HCT116 (cell line): ENCODE data around the gene COLEC11. TPM values are rescaled to one million over a fixed set of nuclear protein-coding genes. Genes with fewer than 3 reads are reported as not detected.

Experiments
- ATAC-seq: fragments of 200-7000 bp; cut with Tn5 transposase; 2 replicates; pipeline ENCODE4 v1.9.1; 2020; ENCODE audit warnings: mild to moderate bottlenecking, moderate library complexity
- BruUV-seq: library from RNA; stranded (reverse); fragments of 400-500 nt; replicated peaks from 2 replicates; lab custom pipeline; 2021; lab: Mats Ljungman, UMichigan
- CTCF ChIA-PET: fragments of 300-600 bp; sonication (Branson Sonifier 250); formaldehyde crosslinking; loops from one replicate; lab custom pipeline; 2021; ENCODE audit warnings: antibody characterized with exemption; lab: Charles Lee
- POLR2A ChIA-PET: fragments of 300-600, 350-600 bp; sonication (Branson Sonifier 250); formaldehyde crosslinking; loops from one replicate; lab custom pipeline; 2021; ENCODE audit warnings: antibody characterized with exemption; lab: Charles Lee
- RAD21 ChIA-PET, 2 experiments: fragments of 300-600 bp; sonication (Branson Sonifier 250); formaldehyde crosslinking; loops; one replicate each; lab custom pipeline; 2023; ENCODE audit warnings: low total read pairs in 2 of 2; ENCODE audit not compliant: uncharacterized antibody in 2 of 2, unreplicated experiment in 2 of 2, low non-redundant PET in 1 of 2; lab: Charles Lee
- DNase-seq: peaks from one replicate; pipeline ENCODE4 v3.0.0-alpha.2; 2010; ENCODE audit warnings: low read depth, low spot score
- H2AFZ ChIP-seq: fragments of 200-600 bp; shearing (Covaris generic), sonication (generic); 2 replicates; pipeline ENCODE4 v1.6.1; 2017; ENCODE audit warnings: low read depth, mixed run types, mixed read lengths, antibody characterized with exemption, low read length; ENCODE audit not compliant: poor library complexity, severe bottlenecking
- H3K27ac ChIP-seq: 2 replicates; pipeline ENCODE4 v1.5.1; 2012; ENCODE audit warnings: low read depth, low read length
- H3K27me3 ChIP-seq: fragments of 200-600 bp; sonication (generic); 2 replicates; pipeline ENCODE4 v1.6.1; 2016; ENCODE audit warnings: mixed run types, low read length, mixed read lengths; ENCODE audit not compliant: insufficient read depth
- H3K36me3 ChIP-seq, 2 experiments: fragments of 200-500 bp in 1 of 2; fragments of 200-600 bp in 1 of 2; sonication (Bioruptor generic) in 1 of 2; sonication (generic) in 1 of 2; 2 replicates each; pipeline versions ENCODE4 v1.5.1 to v1.6.1; 2014 to 2016; ENCODE audit warnings: low read length in 2 of 2, inconsistent platforms in 1 of 2, mixed read lengths in 1 of 2, mixed run types in 1 of 2; ENCODE audit not compliant: insufficient read depth in 2 of 2, control insufficient read depth in 1 of 2
- H3K4me1 ChIP-seq, 2 experiments: fragments of 200-600 bp in 1 of 2; sonication (generic) in 1 of 2; 2 replicates each; pipeline versions ENCODE4 v1.5.1 to v1.6.1; 2012 to 2017; ENCODE audit warnings: low read length in 2 of 2, inconsistent platforms in 1 of 2, mild to moderate bottlenecking in 1 of 2, mixed read lengths in 1 of 2, mixed run types in 1 of 2, moderate library complexity in 1 of 2; ENCODE audit not compliant: insufficient read depth in 2 of 2, control insufficient read depth in 1 of 2
- H3K4me2 ChIP-seq: fragments of 200-600 bp; sonication (generic); 2 replicates; pipeline ENCODE4 v1.6.1; 2017; ENCODE audit warnings: mixed run types, low read length, mixed read lengths
- H3K4me3 ChIP-seq, 2 experiments: fragments of 200-600 bp in 1 of 2; sonication (generic) in 1 of 2; replicated peaks in 1 of 2; 2 replicates each; pipeline ENCODE4 v1.5.1; 2011 to 2016; ENCODE audit warnings: low read length in 2 of 2, control low read depth in 1 of 2, low read depth in 1 of 2, mild to moderate bottlenecking in 1 of 2, mixed read lengths in 1 of 2, mixed run types in 1 of 2
- H3K79me2 ChIP-seq: fragments of 200-600 bp; sonication (generic); 2 replicates; pipeline ENCODE4 v1.6.1; 2017; ENCODE audit warnings: mild to moderate bottlenecking, mixed run types, low read length, moderate library complexity, mixed read lengths; ENCODE audit not compliant: insufficient read depth
- H3K9ac ChIP-seq: fragments of 200-600 bp; sonication (generic); 2 replicates; pipeline ENCODE4 v1.6.1; 2016; ENCODE audit warnings: low read length, mixed read lengths
- H3K9me2 ChIP-seq: fragments of 200-600 bp; sonication (generic), shearing (Covaris generic); 2 replicates; pipeline ENCODE4 v1.6.1; 2017; ENCODE audit warnings: mixed run types, mild to moderate bottlenecking, moderate library complexity; ENCODE audit not compliant: insufficient read depth
- H3K9me3 ChIP-seq, 2 experiments: fragments of 200-500 bp in 1 of 2; fragments of 200-600 bp in 1 of 2; sonication (Bioruptor generic) in 1 of 2; sonication (generic) in 1 of 2; 2 replicates each; pipeline ENCODE4 v1.6.1; 2014 to 2017; ENCODE audit warnings: low read length in 2 of 2, mixed read lengths in 2 of 2, inconsistent platforms in 1 of 2, low read depth in 1 of 2, mild to moderate bottlenecking in 1 of 2, mixed run types in 1 of 2, moderate library complexity in 1 of 2; ENCODE audit not compliant: control insufficient read depth in 1 of 2, insufficient read depth in 1 of 2
- H4K20me1 ChIP-seq: fragments of 200-600 bp; sonication (generic), shearing (Covaris generic); 2 replicates; pipeline ENCODE4 v1.6.1; 2017; ENCODE audit warnings: mixed run types, mild to moderate bottlenecking, moderate library complexity; ENCODE audit not compliant: insufficient read depth
- CBX3 ChIP-seq: IDR thresholded peaks from 2 replicates; pipeline ENCODE4 v1.6.1; 2012; ENCODE audit warnings: low read depth
- CEBPB ChIP-seq: IDR thresholded peaks from 2 replicates; pipeline ENCODE4 v1.6.1; 2012; ENCODE audit warnings: low read depth
- EGR1 ChIP-seq: IDR thresholded peaks from 2 replicates; pipeline ENCODE4 v1.6.1; 2012; ENCODE audit warnings: low read depth
- ELF1 ChIP-seq: IDR thresholded peaks from 2 replicates; pipeline ENCODE4 v1.6.1; 2012; ENCODE audit warnings: low read depth, borderline replicate concordance
- EZH2 ChIP-seq: fragments of 200-600 bp; sonication (generic); IDR thresholded peaks from 2 replicates; pipeline ENCODE4 v1.6.1; 2017; ENCODE audit warnings: antibody characterized with exemption, mixed run types
- EZH2phosphoT487 ChIP-seq: fragments of 200-600 bp; IDR thresholded peaks from 2 replicates; pipeline ENCODE4 v1.6.1; 2018; ENCODE audit warnings: antibody characterized with exemption, borderline replicate concordance
- FOSL1 ChIP-seq: IDR thresholded peaks from 2 replicates; pipeline ENCODE4 v1.6.1; 2012; ENCODE audit warnings: low read depth
- JUND ChIP-seq: IDR thresholded peaks from 2 replicates; pipeline ENCODE4 v1.6.1; 2012
- POLR2AphosphoS5 ChIP-seq: IDR thresholded peaks from 2 replicates; pipeline ENCODE4 v1.6.1; 2011; ENCODE audit warnings: mild to moderate bottlenecking, low read depth, low read length, moderate library complexity
- RAD21 ChIP-seq: IDR thresholded peaks from 2 replicates; pipeline ENCODE4 v1.6.1; 2012; ENCODE audit warnings: low read depth, mild to moderate bottlenecking
- SIN3A ChIP-seq: IDR thresholded peaks from 2 replicates; pipeline ENCODE4 v1.6.1; 2012; ENCODE audit warnings: low read depth
- SP1 ChIP-seq: IDR thresholded peaks from 2 replicates; pipeline ENCODE4 v1.6.1; 2012; ENCODE audit warnings: low read depth
- TCF7L2 ChIP-seq: IDR thresholded peaks from 2 replicates; pipeline ENCODE4 v1.7.0; 2011; ENCODE audit warnings: borderline replicate concordance, inconsistent platforms; ENCODE audit not compliant: insufficient read depth, insufficient read length; ENCODE audit errors: extremely low read depth
- YY1 ChIP-seq: IDR thresholded peaks from 2 replicates; pipeline ENCODE4 v1.6.1; 2011; ENCODE audit warnings: low read length, low read depth, moderate library complexity, mild to moderate bottlenecking; ENCODE audit not compliant: insufficient replicate concordance; ENCODE audit errors: extremely low read depth
- ZFX ChIP-seq: fragments of 450-650 bp; IDR thresholded peaks from 2 replicates; pipeline ENCODE4 v1.6.1; 2017
- intact Hi-C: fragments of 100-400 bp; cut with micrococcal nuclease; formaldehyde crosslinking; loops from 2 replicates; pipeline ENCODE4 v1.10.0; 2022
- total RNA-seq: library from RNA; stranded (reverse); gene quantifications from one replicate; pipeline ENCODE4 v1.2.1, GENCODE V29; 2021; ENCODE audit not compliant: unreplicated experiment
- TF ChIP-seq, protein P1 (sequence below): IDR thresholded peaks from 2 replicates; pipeline ENCODE4 v1.6.1; 2012; ENCODE audit warnings: low read depth
- TF ChIP-seq, protein P2 (sequence below): IDR thresholded peaks from 2 replicates; pipeline ENCODE4 v1.6.1; 2012
- TF ChIP-seq, protein P3 (sequence below): IDR thresholded peaks from 2 replicates; pipeline ENCODE4 v1.6.1; 2011; ENCODE audit warnings: mild to moderate bottlenecking, low read length, moderate library complexity; ENCODE audit not compliant: insufficient replicate concordance; ENCODE audit errors: extremely low read depth
- TF ChIP-seq, protein P4 (sequence below), 3 experiments: fragments of 200-600 bp in 1 of 3; sonication (generic) in 1 of 3; IDR thresholded peaks in 2 of 3; conservative IDR thresholded peaks in 1 of 3; 2 replicates each; pipeline ENCODE4 v1.5.1; 2012 to 2017; ENCODE audit warnings: low read depth in 2 of 3, low read length in 2 of 3, antibody characterized with exemption in 1 of 3, borderline replicate concordance in 1 of 3, control low read depth in 1 of 3, mild to moderate bottlenecking in 1 of 3, mixed read lengths in 1 of 3, mixed run types in 1 of 3, moderate library complexity in 1 of 3; ENCODE audit not compliant: insufficient read depth in 1 of 3

Gene COLEC11
- total RNA-seq, 1 experiment from 2014 or later, result 0.15 TPM

GRCh38 chr2:3675687-3676086 lies 80.8 kb downstream of the COLEC11 start:
- Histone ChIP-seq H3K9me3 (no peaks in the 10 kb centered on the region), H3K27me3 (peaks cover 11% of the 10 kb centered on the region; the same call in 1 of the 2 replicates), H3K4me1 (no peaks in the 10 kb centered on the region), H3K27ac (no peak overlapping the region), H2AFZ (no peak overlapping the region), H3K4me2 (no peak overlapping the region), H3K4me3 (no peak overlapping the region), H3K79me2 (no peaks in the 10 kb centered on the region), H3K9ac (no peak overlapping the region), H4K20me1 (no peaks in the 10 kb centered on the region), H3K36me3 (no peaks in the 10 kb centered on the region), H3K9me2 (no peaks in the 10 kb centered on the region)
- ChIA-PET CTCF (no interaction called here), RAD21 (no interaction called here), POLR2A (no interaction called here)
- no peak for TF ChIP-seq SP1
- TF ChIP-seq, protein P1, sequence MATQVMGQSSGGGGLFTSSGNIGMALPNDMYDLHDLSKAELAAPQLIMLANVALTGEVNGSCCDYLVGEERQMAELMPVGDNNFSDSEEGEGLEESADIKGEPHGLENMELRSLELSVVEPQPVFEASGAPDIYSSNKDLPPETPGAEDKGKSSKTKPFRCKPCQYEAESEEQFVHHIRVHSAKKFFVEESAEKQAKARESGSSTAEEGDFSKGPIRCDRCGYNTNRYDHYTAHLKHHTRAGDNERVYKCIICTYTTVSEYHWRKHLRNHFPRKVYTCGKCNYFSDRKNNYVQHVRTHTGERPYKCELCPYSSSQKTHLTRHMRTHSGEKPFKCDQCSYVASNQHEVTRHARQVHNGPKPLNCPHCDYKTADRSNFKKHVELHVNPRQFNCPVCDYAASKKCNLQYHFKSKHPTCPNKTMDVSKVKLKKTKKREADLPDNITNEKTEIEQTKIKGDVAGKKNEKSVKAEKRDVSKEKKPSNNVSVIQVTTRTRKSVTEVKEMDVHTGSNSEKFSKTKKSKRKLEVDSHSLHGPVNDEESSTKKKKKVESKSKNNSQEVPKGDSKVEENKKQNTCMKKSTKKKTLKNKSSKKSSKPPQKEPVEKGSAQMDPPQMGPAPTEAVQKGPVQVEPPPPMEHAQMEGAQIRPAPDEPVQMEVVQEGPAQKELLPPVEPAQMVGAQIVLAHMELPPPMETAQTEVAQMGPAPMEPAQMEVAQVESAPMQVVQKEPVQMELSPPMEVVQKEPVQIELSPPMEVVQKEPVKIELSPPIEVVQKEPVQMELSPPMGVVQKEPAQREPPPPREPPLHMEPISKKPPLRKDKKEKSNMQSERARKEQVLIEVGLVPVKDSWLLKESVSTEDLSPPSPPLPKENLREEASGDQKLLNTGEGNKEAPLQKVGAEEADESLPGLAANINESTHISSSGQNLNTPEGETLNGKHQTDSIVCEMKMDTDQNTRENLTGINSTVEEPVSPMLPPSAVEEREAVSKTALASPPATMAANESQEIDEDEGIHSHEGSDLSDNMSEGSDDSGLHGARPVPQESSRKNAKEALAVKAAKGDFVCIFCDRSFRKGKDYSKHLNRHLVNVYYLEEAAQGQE, result no peak
- TF ChIP-seq CBX3, result no peak
- TF ChIP-seq, protein P2, sequence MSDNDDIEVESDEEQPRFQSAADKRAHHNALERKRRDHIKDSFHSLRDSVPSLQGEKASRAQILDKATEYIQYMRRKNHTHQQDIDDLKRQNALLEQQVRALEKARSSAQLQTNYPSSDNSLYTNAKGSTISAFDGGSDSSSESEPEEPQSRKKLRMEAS, result no peak
- no peak for TF ChIP-seq ELF1
- TF ChIP-seq EZH2phosphoT487, result no peak
- TF ChIP-seq ZFX, result no peak
- TF ChIP-seq RAD21, result no peak
- TF ChIP-seq EZH2, result no peak
- no peak for TF ChIP-seq SIN3A
- TF ChIP-seq EGR1, result no peak
- no peak for TF ChIP-seq YY1
- TF ChIP-seq, protein P3, sequence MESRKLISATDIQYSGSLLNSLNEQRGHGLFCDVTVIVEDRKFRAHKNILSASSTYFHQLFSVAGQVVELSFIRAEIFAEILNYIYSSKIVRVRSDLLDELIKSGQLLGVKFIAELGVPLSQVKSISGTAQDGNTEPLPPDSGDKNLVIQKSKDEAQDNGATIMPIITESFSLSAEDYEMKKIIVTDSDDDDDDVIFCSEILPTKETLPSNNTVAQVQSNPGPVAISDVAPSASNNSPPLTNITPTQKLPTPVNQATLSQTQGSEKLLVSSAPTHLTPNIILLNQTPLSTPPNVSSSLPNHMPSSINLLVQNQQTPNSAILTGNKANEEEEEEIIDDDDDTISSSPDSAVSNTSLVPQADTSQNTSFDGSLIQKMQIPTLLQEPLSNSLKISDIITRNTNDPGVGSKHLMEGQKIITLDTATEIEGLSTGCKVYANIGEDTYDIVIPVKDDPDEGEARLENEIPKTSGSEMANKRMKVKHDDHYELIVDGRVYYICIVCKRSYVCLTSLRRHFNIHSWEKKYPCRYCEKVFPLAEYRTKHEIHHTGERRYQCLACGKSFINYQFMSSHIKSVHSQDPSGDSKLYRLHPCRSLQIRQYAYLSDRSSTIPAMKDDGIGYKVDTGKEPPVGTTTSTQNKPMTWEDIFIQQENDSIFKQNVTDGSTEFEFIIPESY, result no peak
- no peak for TF ChIP-seq TCF7L2
- TF ChIP-seq FOSL1, result no peak
- TF ChIP-seq, protein P4, sequence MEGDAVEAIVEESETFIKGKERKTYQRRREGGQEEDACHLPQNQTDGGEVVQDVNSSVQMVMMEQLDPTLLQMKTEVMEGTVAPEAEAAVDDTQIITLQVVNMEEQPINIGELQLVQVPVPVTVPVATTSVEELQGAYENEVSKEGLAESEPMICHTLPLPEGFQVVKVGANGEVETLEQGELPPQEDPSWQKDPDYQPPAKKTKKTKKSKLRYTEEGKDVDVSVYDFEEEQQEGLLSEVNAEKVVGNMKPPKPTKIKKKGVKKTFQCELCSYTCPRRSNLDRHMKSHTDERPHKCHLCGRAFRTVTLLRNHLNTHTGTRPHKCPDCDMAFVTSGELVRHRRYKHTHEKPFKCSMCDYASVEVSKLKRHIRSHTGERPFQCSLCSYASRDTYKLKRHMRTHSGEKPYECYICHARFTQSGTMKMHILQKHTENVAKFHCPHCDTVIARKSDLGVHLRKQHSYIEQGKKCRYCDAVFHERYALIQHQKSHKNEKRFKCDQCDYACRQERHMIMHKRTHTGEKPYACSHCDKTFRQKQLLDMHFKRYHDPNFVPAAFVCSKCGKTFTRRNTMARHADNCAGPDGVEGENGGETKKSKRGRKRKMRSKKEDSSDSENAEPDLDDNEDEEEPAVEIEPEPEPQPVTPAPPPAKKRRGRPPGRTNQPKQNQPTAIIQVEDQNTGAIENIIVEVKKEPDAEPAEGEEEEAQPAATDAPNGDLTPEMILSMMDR (IDR thresholded peaks at IDR 0.05 in 2 of 3, conservative IDR thresholded peaks at IDR 0.05 in 1 of 3; ENCODE audit: borderline replicate concordance in 1 of 3, insufficient read depth in 1 of 3, low read depth in 2 of 3, low read length in 2 of 3), result no peak
- no peak for TF ChIP-seq POLR2AphosphoS5
- no peak for TF ChIP-seq JUND
- TF ChIP-seq CEBPB, result no peak
- BruUV-seq, result no TSS peak
- no peak for ATAC-seq
- DNase-seq, result no peak
- intact Hi-C loops, result no loop called here
